ENCODE data around the gene SV2C.
"Not testable (repeated sequence)": the region's sequence is repeated elsewhere in the genome, so short reads cannot be mapped to it uniquely, and the experiment has no call there.

SV2C gene

DNA sequence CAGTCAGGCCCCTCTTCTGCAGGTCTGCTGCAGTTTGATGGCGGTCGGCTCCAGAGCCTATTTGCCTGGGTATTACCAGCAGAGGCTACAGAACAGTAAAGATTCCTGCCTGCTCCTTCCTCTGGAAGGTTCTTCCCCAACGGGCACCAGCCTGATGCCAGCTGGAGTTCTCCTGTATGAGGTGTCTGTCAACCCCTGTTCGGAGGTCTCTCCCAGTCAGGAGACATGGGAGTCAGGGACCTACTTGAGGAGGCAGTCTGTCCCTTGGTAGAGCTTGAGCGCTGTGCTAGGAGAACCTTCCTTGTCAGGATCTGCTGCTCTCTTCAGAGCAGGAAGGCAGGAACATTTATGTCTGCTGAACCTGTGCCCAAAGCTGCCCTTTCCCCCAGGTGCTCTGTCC lies 181.5 kb downstream of the SV2C start:
- DNase-seq = no peak

DNA sequence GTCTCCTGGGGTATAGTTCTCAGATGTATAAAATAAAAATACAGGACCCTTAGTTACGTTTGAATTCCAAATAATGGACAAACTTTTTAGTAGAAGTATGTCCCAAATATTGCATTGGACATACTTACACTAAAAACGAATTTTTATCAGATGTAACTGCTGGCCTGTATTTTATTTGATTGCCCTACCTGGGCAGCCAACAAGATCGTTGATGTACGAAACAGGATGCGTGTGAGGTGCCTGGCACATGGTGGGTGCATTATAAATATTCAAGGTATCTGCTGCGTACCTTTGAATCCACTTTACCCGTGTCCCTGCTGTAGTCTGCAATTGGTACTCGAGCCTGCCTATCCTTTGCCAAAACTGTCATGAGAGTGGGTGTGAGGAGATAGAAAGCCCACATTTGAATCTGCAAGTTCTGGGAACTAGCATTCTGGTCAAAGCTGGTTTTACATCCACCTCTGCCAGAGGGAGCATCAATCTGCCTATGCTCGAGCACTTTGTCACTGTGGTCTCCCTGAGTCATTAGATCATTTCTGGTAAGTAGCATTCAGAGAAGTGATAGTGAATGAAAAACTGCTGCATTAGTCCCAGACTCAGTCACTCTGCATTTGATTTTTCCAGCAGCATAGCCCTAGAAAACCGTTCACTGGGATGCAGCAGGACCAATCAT lies 186.2 kb downstream of the SV2C start:
- no peak for DNase-seq

DNA sequence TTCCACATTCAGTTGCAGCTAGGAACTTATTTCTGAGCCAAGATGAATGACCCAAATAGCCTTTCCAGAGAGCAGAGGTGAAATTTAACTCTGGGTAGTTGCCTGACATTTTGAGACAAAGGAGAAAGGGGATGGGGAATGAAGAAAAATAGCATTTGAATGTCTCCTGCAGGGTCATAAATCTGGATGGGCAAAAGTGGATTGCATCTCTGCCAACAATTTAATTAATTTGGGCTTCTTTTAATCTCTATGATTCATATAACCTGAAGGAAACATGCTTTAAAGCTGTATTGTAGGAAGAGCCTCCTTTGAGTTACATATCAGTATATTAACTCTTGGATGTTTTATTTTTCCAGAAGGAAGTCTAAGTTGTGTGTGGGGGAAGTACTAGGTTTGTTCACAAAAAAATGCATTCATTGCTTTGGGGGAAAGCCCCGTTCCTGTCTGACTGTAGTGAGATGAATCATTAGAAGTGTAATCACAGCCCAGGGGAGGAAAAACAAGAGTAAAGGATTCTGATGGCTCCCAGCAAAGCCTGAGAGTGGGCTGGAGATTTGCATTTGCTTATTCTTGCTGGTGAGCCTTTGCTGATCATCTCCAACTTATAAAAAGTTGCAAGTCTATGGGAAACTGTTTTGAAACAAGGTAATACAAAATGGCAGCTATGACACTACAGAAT lies 186.9 kb downstream of the SV2C start:
- no peak for DNase-seq

DNA sequence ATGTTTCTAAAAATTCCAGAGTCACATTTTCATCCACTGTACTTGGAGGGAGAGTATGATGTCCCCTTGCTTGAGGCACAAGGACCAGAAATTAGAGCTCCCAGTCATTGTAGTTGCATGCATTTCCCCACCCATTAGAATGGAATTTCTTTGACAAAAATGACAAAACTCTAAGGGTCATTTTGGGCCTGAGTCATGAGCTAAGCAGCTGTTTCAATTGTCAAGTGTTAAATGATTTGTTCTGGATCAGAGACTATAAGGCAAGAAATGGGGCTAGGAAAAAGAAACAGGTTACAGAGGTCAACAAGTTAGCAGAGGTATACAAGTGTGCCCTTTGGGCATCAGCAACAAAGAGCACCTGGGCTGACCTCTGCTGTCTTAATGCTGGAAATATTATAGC lies 188.7 kb downstream of the SV2C start:
- no peak for DNase-seq

DNA sequence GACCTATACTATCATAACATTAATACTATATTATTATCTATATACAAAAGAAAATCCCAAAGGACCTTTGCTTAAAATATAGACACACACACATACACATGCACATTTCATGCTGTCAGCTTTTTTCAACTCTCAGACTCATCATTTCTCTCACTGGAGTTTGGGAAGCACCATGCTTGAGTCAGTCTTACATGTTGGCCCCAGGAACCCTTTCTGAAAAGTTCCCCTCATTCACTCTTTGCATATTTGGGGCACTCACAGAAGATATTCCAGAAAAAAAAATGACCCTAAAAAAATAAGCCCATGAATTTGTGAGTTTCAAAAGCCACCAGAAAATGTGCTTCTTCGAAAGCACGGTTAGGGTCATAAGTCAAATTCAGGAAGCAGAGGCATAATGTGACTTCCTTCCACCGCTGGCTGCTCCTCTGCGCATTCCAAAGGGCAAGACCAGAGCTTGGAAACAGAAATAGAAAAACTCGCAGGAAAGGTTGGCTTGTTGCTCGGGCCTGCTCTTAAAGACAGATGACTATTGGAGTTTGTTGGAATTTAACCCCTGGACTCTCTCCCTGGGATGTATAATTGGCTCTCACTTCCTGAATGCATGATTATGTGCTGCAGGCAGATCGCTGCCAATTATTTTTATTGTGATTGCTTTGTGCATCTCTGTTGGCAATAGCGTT lies 190.2 kb downstream of the SV2C start:
- DNase-seq = no peak

DNA sequence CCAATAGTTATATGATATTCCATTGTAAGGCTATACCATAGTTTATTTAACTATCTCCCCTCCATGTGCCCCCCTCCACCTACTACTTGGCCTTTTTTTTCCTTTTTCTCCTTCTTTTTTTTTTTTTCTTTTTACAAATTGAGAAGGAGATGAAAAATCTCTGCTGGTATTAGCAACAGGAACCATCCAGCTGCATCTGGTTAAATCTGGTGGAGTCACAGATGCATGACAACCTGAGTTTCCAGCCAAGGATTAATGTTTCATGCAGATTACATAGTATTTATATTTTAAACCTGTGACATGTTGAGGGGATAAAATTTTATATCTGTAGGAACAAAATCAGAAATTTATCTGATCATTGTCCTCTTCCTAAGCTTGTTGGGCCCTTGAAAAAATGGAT lies 191.4 kb downstream of the SV2C start:
- DNase-seq = no peak

DNA sequence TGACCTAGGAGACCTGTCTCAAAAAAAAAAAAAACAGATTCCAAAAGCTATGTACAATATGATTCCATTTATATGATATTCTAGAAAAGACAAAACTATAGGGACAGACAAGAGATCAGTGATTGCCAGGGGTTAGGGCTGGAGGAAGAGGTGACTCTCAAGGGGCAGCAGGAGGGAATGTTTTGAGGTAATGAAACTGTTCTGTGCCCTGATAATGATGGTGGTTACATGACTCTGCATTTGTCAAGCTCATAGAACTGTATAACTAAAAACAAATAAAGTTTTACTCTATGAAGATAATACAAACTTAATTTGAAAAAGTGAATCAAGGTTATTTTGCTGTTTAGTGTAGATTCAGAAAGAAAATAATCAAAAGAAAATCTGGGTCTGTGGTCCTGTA lies 194.6 kb downstream of the SV2C start:
- DNase-seq = no peak

DNA sequence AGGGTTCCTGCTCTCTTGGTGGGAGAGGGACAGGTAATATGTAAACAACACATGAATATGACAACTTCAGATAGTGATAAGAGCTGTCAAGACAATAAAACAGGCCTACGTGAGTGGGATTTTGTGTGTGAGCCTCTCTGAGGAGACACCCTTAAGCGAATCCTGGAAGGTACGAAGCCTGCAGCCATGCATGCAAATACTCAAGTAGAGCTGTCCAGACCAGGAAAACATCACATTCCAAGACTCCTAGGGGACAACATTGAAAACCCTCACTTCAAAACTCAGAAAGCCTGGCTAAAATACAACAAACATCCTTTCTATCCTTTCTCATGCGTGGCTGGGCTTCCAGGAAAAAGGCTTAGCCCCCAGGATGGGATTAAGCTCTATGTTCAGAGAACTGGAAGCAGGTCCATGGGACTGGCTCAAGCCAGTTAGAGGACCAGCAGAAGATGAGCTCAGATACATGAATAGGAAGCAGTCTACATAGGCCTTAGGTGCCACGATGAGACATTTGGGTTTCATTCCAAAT lies 195.1 kb downstream of the SV2C start:
- DNase-seq = no peak

DNA sequence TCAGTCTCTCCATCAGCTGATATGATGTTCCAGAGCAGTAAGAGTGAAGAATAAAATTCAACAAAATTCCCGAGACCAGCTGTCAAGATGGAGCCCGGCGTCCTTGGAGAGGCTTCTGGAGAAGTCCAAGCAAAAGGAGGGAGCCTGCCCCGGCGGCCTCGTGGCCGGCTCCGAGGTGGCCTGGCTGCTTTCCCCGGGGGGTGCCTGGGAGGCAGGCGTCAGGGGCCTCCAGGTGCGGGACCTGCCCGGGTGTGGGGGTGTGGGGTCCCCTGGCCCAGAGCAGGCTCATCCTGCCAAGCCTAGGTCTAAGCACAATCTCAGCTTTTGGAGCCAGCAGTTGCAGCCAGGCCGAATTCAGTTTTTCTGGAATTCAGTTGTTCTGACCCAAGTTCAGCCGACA lies 197.3 kb downstream of the SV2C start:
- DNase-seq = no peak

DNA sequence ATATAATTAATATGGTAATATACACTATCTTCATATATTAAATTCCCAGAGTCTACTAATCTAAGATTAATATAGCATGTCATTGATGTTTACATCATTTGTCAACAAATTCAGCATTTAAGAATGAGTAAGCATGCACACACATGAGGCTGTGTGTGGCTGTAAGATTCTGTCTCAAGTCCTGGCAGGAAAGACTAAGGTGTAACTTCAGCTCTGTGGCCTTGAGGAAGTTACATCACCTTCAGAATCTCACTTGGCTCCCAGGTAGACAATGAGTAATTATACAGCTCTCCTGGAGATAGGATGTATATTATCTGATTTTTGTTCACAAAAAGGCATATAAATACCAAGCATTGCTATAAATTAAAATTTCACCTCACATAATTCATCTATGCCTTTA lies 200.5 kb downstream of the SV2C start:
- DNase-seq = no peak

DNA sequence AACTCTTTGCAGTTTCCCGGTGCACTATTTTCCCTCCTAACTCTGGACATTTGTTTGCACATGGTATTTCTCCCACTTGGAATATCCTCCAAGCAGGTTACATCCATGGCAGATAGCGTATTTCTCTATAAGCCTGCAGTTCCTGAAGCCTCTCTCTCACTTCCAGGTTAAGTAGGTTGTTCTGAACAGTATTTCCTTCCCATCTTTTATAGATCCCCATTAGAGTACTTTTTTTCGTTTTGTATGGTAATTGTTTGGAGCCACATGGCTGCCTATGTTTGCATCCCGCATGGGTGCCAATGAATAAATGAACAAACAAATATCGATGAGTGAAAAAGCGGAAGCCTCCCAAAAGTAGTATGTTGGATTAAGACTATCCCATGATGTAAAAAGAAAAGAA lies 206.5 kb downstream of the SV2C start:
- no peak for DNase-seq

DNA sequence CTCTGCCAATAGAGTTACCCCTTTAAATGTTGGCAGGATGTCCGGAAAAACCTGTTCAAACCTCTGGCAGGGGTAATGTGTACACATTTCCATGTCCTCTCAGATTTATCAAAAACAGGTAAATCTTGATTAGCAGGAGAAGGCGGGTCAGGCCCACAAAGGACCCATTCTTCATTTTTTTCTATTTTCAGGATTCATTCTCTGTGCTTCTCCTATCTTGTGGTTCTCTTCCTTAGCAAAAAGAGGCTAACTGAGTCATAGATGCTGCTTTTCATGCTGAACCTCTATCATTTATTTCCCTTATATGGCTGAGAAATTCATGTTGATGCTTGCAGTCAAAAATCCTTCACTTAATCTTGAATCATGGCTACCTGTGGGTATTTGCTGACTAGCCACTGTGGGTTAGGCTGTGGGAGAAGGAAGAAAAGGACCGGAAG lies 207.2 kb downstream of the SV2C start:
- DNase-seq = no peak

DNA sequence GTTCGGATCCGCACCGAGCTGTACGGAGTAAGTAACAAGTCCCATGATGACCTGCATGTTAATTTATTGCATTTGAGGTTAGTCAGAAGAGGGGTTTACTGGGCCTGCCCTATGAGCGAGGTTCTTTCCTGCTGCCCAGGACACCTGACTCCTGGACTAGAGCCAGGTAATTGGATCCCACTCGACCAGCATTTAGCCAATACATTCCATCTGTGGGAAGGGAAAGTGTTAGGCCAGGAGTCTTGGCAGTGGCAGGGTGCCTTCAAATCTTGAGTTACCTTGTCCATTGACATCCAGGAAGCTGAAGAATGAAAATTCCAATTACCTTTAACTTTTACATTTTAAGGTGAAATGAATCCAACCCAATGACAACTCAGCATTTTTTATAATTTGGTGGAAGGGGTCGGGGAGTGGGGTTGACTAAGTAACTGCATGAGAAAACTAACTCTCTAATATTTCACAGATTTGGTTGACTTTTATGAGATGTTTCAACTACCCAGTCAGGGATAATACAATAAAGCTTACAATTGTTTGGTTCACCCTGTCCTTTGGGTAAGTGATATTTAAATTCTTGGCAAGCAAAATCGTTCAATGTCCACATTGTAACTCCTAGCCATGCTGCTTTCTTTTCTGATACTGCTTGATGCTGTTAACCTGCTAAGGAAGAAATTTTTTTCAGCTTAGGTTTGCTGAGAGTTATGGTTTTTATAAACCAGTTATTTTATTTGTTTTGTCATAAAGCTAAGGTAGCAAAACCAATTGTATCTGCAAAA lies 208.3 kb downstream of the SV2C start:
- no peak for DNase-seq

DNA sequence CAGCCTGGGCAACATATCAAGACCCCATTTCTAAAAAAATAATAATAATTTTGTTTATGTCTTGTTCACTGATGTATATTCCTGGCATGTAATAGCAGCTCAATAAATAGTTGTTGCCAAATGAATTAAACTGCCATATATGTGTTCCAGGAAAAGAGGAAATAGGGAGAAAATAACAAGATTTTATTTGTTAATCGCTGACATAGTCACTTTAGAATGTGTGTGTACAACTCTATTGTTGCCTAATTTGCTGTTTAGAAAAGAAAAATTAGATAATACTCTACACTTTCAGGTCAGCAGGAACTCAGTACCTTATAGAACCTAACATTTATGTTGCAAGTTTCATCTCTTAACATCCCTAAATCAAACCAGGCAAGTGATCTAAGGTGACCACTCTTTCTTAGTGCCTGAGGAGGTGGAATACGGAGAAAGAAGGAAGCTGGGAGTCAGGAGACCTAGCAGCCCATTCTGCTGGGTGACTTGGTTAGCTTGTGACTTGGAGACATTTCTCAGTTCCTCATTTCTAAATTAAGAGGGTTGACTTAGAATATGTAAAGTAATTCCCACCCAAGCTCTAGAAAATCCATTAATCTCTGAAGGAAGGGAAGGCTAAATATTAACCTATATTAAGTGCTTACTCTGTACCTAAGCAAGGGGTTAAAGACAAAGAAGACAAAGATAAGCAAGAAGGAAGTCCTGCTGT lies 209.6 kb downstream of the SV2C start:
- DNase-seq = no peak

DNA sequence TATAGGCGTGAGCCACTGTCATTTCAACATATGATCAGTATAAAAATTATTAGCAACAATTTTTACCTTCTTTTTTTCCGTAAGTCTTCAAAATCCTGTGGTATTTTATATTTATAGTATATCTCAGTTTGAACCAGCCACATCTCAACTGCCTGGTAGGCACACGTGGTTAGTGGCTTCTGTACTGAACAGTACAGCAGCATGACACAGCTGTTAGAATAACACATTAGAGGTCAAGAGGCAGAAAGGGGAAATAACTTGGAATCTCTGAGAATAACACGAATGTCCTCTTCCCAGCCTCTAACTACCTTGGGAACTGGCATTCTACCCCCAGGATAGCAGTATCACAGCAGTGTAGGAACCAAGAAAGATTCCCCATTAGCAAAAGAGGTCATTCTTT lies 211.4 kb downstream of the SV2C start:
- no peak for DNase-seq

DNA sequence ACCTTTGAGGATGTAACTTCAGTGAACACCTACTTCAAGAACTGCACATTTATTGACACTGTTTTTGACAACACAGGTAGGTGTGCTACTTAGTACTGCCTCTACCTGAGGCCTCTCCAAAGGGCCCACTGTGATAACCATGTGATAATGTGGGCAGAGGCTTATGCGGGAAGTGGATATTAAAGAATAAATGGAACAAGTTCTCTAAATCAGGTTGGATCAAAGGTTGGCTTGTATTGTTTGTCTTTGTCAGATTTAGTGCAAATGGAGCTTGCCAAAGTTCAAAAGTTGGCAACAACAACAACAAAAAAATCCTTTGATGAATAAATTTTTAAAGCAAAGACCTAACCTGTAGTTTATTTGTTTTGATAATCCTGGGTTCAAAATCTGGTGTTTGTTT lies 215.7 kb downstream of the SV2C start:
- DNase-seq = no peak

DNA sequence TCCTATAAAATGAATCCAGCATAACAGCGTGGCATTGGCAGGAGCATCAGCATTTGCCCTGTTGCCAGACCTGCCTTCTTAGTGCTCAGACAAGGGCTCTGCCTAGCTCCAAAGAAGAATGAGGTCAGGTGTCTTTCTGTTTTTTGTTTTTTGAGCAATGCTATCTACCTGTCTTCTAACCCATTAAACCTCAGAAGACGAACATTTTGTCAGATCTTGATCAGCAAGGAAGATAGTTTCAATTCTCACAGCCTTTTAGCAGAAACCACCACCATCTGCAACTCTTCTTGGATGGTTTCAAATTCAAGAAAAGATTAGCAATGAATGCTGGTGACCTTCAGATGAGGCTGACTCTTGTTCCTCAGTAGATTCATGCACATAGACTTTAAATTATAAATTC lies 216.4 kb downstream of the SV2C start:
- DNase-seq = no peak

DNA sequence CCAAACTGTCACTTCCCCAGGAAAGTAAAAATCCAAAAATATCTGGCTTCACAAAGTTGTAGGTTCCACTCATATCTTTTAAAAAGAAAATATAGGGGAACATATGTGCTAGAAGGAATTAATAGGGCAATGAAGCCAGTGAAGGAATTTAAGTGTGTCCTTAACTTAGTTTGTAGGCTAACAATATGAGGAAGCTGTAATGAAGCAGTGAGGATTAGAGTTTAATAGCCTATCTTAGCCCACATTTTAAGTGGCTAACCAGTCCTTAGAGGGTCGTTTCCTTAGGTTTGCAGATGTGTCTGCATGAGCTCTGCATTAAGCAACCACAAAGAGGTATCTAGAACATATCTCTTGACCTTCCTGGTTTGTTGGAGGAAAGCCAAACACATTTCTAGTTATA lies 218.7 kb downstream of the SV2C start:
- DNase-seq = not testable (repeated sequence)

DNA sequence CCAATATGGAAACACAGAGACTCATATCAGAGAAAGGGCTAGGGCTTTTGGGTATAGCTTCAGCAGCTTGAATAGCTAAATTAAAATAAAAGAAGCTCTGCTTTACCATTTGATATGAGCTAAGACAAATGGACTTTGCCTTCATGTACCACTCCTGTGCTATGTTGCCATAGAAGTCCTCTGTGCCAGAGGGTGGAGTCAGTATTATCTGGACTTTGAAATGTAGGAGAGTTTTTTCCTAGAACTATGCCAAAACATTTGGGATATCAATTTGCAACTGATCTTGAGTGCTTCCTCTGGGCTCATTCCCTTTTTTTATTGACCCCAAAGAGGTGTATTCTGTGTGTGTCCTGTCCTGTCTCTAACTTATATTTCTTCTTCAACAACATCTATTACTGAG lies 219.5 kb downstream of the SV2C start:
- not testable (repeated sequence) for DNase-seq

DNA sequence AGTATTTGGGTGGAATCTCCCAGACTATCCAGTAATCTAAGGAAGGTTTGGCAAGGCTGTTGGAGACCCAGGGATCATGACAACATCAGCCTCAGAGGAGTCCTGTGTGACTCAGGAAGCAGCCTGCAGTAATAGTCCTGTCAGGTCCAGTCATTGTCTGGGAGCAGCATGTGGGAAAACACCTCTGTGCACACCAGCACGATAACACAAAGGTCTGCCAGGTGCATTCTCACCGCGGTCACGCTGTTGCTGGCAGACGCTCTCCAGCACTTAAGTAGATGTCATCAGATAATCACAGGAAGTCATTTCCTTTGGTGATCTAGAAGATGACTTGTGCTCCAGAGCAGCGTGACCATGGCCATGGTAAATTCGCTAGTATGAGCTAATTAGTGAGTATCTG lies 220.7 kb downstream of the SV2C start:
- no peak for DNase-seq

DNA sequence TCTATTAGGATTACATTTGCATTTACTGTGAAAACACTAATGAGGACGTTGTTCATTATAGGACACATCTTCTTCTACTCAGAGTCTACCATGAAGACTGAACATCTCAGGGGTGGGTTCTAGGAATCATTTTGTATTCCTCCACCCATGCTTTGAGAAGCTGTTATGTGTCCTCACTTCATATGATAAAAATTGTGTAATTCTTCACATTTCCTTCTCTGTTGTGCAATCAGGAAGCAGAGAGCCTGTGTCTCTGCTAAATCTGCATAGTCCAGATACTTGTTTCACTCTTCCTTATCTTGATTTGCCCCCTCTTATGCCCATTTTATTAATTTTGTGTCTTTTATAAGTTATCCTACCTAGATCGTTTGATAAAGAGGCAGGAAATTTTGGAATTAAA lies 222.1 kb downstream of the SV2C start:
- DNase-seq = no peak

DNA sequence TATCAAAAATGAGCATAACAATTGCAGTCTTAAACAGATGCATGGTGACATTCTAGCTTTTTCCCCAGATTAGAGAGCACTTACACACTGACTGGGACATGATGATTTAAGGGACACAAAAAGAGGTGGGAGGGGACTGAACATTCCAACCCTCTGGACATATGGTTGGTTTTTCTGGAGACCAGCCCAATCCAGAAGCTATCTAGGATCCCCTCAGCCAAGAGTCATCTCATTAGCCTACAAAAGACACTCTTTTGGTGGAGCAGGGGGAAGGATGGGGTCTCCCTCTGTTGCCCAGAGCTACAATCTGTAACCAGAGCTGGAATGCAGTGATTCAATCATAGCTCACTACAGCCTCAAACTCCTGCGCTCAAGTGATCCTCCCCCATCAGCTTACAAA lies 222.6 kb downstream of the SV2C start:
- DNase-seq = no peak

DNA sequence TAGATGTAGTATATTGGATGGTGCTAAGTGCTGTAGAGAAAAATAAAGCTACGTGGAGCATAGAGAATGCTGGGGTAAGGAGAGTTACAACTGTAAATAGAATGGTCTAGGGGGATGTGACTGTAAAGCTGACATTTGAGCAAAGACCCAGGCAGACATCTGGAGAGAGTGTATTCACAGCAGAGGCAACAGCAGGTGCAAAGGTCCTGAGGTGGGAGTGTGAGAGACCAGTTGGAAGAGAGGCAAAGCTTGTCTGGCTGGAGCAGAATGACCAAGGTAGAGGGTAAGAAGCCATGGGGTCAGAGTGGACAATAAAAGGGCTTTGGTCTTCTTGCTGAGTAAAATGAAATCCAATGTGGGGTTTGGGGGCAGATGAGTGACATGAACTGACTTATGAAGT lies 227.0 kb downstream of the SV2C start:
- no peak for DNase-seq
